AG10803 (cell line): ENCODE measurements around the gene ADGRA1.

Experiments used
- DNase-seq: peaks from one replicate; pipeline ENCODE4 v3.0.0; 2010; ENCODE audit warnings: low read depth
- H3K4me3 ChIP-seq: 2 replicates; pipeline ENCODE4 v1.5.1; 2011; ENCODE audit warnings: mild to moderate bottlenecking, low read length, control low read depth
- TF ChIP-seq, protein P1 (sequence below): conservative IDR thresholded peaks from 2 replicates; pipeline ENCODE4 v1.5.1; 2011; ENCODE audit warnings: mild to moderate bottlenecking, low read length, control low read depth, inconsistent platforms

ADGRA1 gene

DNA sequence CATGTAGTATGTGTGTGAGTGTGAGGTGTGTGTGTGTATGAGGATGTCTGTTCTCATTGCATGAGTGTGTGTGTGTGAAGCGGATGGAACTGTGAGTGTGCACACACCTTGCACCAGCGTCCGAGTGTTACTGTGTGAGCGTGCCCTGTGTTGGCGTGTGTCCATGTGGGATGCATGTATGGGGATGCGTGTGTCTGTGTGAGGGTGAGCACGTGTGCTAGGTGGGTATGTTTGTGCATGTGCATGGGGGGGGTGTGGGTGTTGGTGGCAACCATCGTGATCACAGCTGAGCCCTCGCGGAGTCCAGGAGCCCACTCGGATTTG lies 78.7 kb downstream of the ADGRA1 start:
- TF ChIP-seq, protein P1, sequence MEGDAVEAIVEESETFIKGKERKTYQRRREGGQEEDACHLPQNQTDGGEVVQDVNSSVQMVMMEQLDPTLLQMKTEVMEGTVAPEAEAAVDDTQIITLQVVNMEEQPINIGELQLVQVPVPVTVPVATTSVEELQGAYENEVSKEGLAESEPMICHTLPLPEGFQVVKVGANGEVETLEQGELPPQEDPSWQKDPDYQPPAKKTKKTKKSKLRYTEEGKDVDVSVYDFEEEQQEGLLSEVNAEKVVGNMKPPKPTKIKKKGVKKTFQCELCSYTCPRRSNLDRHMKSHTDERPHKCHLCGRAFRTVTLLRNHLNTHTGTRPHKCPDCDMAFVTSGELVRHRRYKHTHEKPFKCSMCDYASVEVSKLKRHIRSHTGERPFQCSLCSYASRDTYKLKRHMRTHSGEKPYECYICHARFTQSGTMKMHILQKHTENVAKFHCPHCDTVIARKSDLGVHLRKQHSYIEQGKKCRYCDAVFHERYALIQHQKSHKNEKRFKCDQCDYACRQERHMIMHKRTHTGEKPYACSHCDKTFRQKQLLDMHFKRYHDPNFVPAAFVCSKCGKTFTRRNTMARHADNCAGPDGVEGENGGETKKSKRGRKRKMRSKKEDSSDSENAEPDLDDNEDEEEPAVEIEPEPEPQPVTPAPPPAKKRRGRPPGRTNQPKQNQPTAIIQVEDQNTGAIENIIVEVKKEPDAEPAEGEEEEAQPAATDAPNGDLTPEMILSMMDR: no peak
- DNase-seq: no peak
- H3K4me3 ChIP-seq: no peak overlapping the region

DNA sequence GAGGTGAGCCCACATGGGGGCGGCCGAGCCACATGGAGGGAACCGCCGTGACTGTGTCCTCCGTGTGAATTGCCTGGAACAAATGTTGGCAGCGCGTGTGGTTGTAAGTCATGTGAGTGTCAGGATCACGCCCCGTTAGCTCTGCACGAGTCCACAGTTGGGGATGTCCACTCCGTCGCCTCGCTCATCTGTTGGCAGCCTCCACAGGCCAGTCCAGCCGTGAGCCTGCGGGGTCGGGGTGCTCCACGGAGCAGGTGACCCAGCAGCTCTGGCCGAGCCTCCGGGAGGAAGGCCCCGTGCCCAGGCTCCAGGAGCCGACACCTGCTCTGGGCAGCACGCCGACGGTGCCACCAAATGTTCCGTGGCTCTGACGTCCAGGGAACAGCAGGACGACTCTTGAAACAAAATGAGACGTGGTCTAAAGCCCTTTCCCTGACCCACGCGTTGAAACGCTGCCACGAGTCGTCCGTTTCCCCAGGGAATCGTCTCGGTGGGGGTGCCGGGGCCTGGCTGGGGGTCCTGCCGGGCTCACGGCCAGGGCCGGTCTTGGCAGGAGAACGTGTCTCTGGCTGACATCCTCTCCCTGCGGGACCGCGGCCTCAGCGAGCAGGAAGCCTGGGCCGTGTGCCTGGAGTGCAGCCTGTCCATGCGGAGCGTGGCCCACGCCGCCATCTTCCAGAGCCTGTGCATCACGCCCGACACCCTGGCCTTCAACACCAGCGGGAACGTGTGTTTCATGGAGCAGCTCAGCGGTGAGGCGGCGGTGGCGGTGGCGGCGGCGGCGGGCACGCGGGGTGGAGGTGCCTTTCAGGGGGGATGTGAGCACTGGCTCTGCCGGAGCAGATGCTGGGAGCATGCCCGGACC lies 79.3 kb downstream of the ADGRA1 start:
- H3K4me3 ChIP-seq: no peak overlapping the region
- TF ChIP-seq, protein P1: no peak
- DNase-seq: no peak

DNA sequence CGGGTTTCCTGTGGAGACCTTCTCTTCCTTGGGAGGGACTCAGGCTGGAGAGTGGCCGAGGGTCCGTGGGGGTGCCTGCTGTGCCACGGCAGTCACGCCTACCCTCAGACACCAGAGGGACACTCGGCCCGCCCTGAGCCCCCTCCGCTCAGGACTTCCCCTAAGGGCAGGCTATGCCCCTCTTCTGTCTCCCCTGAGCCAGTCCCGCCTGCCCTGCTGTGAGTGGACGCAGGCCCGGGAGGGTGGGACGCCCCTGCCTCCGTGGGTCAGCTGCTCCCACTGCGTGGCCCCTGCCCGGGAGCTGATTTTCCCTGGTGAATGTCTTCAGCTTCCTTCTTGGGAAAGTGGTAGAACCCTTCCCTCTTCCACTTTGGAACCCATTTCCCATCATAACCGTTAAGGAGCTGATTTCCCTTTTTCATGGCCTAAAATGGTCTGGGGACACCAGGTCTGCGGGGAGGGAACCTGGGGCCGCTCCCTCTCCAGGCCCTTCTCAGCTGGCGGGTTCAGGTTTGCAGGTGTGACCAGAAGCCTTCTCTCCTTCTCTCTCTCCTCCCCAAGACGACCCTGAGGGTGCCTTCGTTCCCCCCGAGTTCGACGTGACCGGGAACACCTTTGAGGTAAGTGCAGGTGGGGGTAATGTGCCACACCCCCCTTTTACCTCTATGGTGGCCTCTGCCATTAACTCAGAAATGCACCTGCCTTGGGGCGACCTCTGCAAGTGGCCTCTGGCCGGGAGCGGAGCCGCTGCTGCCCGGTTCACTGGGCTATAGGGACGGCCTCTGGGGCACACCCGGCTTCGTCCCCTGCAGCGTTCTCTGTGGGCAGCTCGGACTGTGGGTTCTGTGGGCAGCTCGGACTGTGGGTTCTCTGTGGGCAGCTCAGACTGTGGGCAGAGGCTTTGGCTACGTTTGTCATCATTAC lies 80.2 kb downstream of the ADGRA1 start:
- no peak overlapping the region for H3K4me3 ChIP-seq
- DNase-seq: no peak
- TF ChIP-seq, protein P1: no peak

DNA sequence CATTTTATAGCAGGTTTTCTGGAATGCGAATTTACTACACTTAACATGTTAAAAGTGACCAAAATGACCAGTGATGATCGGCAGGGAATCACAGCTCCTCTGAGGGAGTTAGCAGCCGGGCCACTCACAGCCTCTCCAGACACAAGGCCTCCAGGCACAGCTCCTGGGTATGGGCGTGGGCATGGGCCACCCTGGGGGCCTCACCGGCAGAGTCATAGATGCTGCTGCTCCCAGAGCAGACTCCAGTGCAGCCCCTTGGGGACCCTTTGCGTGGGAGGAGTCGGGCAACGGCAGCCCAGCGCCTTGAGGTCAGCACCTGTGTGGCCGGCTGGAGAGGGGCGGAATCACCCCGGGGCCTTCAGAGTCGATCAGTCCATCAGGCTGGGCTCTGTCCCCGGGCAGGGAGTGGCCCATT lies 80.9 kb downstream of the ADGRA1 start:
- TF ChIP-seq, protein P1: no peak
- DNase-seq: no peak

DNA sequence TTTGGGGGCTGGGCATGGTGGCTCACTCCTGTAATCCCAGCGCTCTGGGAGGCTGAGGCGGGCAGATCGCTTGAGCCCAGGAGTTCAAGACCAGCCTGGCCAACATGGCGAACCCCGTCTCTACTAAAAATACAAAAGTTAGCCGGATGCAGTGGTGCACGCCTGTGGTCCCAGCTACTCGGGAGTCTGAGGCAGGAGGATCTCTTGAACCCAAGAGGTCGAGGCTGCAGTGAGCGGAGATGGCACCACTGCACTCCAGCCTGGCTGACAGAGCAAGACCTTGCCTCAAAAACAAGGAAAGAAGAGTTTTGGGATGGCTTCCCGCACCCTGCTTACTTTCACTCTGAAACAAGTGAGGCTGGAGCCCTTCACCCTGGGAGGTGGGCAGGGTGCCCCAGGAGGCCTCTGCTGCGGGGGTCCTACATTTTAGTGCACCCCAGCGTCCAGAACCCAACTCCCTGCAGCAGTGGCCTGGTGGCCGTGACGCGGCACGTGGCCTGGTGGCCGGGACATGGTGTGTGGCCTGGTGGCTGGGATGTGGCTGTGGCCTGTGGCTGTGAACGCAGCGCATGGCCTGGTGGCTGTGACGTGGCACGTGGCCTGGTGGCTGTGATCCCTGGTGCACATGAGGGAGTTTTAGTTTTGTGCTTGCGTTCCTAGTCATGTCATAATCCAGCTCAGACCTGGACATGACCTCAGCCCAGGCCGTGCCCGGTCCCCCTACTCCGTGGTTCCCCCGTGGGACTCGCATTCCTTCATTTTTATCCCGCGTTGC lies 81.6 kb downstream of the ADGRA1 start:
- H3K4me3 ChIP-seq: no peak overlapping the region
- TF ChIP-seq, protein P1: no peak
- DNase-seq: no peak

More for the DNA sequence above, 80.9 kb downstream of the ADGRA1 start:
- no peak overlapping the region for H3K4me3 ChIP-seq

DNA sequence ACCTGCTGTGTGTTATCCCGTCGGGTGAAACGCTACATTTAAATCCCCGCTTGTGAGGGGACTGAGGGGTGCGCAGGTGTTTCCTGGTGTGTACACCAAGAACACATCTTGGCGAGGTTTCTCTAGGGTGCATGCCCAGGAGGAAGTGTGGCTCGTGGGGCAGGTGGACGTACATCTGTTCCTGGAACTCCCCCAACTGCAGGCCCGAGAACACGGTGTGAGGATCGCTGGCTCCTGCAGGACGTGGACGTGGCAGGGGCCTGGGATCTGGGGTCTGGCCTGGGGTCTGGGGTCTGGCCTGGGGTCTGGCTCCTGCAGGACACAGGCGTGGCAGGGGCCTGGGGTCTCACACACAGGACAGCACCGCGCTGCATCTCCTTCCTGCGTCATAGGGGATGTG lies 82.4 kb downstream of the ADGRA1 start:
- TF ChIP-seq, protein P1: no peak
- no peak for DNase-seq
- H3K4me3 ChIP-seq: no peak overlapping the region
